ENCODE data around the gene ABHD5. TPM values are rescaled to one million over a fixed set of nuclear protein-coding genes. Genes with fewer than 3 reads are reported as not detected.

ABHD5 gene
- total and polyA plus RNA-seq, 2 of the 13 experiments (the other 11 are each of a cell fraction or from before 2014, with no cell fraction given): 4.5 to 13.3 TPM

DNA sequence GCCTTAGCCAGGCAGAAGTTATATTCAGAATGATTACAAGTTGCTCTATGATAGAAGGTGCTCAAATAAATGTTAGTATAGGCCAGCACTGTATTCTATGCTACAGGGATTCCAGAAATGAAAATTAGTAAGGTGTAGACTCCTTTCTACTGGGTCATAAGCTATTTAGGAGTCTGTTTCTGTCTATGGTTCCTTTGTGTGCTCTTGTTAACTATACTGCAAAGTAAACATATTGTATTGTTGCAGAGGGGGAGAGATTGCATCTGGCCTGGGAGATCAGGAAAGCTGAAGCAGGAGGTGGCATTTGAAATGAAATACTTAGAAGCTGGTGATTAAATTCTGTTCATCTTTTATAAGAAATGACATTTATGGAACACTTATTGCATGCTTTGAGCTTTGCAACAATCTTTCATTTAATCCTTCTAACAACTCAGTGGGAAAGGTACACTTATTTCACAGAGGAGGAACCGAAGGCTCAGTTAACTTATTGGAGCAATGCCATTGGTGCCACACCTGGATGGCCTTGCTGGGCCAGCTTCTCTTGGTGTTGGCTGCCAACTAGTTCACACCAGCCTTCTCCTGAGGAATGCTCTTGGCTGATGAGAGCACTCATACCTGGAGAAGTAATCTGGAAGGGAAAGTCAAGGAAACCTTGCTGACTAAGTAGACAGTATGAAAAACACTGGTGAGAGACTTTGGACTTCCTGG lies 39.1 kb downstream of the ABHD5 start:
- intact Hi-C loops (cut with micrococcal nuclease; ENCODE audit: unreplicated experiment): no loop called here
- Histone ChIP-seq H3K4me2 (ENCODE audit: low read depth, low read length) (no peak overlapping the region), H3K79me2 (ENCODE audit: insufficient read depth, low read length) (no peaks in the 10 kb centered on the region), H3K36me3 (replicated peaks in 1 of 2; ENCODE audit: control insufficient read depth in 1 of 2, insufficient read depth in 2 of 2, low read length in 2 of 2) (no peaks in the 10 kb centered on the region), H3K4me3 (replicated peaks in 1 of 3; ENCODE audit: insufficient read depth in 1 of 3, low read depth in 2 of 3, low read length in 3 of 3) (no peak overlapping the region), H4K20me1 (ENCODE audit: insufficient read depth, low read length) (no peaks in the 10 kb centered on the region), H3K9me3 (ENCODE audit: low read length) (no peaks in the 10 kb centered on the region), H3K4me1 (ENCODE audit: insufficient read depth, low read length) (peaks cover 20% of the 10 kb centered on the region; the same call in 1 of the 2 replicates), H3K27me3 (ENCODE audit: control insufficient read depth in 1 of 2, insufficient read depth in 2 of 2, low read length in 2 of 2) (no peaks in the 10 kb centered on the region), H3K9ac (ENCODE audit: insufficient read depth, low read depth, low read length) (no peak overlapping the region), H3K27ac (ENCODE audit: extremely low read length, insufficient read depth, low read length) (no peak overlapping the region), H2AFZ (ENCODE audit: low read length) (no peak overlapping the region)
- no peak for ATAC-seq
- in situ Hi-C loops (cut with HindIII; ENCODE audit: extremely low pct_ligation_motif_present, low pct_unique_long_range_greater_than_20kb): no loop called here
- ChIA-PET CTCF (ENCODE audit: low intra/inter-chr PET ratio, low total read pairs) (no interaction called here), POLR2A (no interaction called here)
- WGBS (ENCODE audit: low lambda C conversion rate): 93% methylated on average over 1 of the region's 1 CpG
- FAIRE-seq: no peak
- no peak for DNase-seq (ENCODE audit: low spot score)
- BruUV-seq (replicated peaks): no TSS peak
- TF ChIP-seq PCBP1 (IDR thresholded peaks at IDR 0.05; ENCODE audit: borderline replicate concordance, low read depth, low read length) (no peak), ZNF292 (CRISPR knock-in tag; IDR thresholded peaks at IDR 0.05; ENCODE audit: borderline replicate concordance, low read depth) (no peak), KDM5B (CRISPR knock-in tag; IDR thresholded peaks at IDR 0.05; ENCODE audit: borderline replicate concordance) (no peak), CC2D1A (CRISPR knock-in tag; IDR thresholded peaks at IDR 0.05) (no peak), NONO (IDR thresholded peaks at IDR 0.05) (no peak), NONO (CRISPR knock-in tag; conservative IDR thresholded peaks at IDR 0.05) (no peak), ZNF143 (CRISPR knock-in tag; IDR thresholded peaks at IDR 0.05) (no peak), ZNF749 (CRISPR knock-in tag; IDR thresholded peaks at IDR 0.05; ENCODE audit: borderline replicate concordance) (no peak)
- TF ChIP-seq, protein P1, sequence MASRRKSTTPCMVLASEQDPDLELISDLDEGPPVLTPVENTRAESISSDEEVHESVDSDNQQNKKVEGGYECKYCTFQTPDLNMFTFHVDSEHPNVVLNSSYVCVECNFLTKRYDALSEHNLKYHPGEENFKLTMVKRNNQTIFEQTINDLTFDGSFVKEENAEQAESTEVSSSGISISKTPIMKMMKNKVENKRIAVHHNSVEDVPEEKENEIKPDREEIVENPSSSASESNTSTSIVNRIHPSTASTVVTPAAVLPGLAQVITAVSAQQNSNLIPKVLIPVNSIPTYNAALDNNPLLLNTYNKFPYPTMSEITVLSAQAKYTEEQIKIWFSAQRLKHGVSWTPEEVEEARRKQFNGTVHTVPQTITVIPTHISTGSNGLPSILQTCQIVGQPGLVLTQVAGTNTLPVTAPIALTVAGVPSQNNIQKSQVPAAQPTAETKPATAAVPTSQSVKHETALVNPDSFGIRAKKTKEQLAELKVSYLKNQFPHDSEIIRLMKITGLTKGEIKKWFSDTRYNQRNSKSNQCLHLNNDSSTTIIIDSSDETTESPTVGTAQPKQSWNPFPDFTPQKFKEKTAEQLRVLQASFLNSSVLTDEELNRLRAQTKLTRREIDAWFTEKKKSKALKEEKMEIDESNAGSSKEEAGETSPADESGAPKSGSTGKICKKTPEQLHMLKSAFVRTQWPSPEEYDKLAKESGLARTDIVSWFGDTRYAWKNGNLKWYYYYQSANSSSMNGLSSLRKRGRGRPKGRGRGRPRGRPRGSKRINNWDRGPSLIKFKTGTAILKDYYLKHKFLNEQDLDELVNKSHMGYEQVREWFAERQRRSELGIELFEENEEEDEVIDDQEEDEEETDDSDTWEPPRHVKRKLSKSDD (CRISPR knock-in tag; IDR thresholded peaks at IDR 0.05; ENCODE audit: low read depth): no peak
- TF ChIP-seq, protein P2, sequence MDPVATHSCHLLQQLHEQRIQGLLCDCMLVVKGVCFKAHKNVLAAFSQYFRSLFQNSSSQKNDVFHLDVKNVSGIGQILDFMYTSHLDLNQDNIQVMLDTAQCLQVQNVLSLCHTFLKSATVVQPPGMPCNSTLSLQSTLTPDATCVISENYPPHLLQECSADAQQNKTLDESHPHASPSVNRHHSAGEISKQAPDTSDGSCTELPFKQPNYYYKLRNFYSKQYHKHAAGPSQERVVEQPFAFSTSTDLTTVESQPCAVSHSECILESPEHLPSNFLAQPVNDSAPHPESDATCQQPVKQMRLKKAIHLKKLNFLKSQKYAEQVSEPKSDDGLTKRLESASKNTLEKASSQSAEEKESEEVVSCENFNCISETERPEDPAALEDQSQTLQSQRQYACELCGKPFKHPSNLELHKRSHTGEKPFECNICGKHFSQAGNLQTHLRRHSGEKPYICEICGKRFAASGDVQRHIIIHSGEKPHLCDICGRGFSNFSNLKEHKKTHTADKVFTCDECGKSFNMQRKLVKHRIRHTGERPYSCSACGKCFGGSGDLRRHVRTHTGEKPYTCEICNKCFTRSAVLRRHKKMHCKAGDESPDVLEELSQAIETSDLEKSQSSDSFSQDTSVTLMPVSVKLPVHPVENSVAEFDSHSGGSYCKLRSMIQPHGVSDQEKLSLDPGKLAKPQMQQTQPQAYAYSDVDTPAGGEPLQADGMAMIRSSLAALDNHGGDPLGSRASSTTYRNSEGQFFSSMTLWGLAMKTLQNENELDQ (CRISPR knock-in tag; IDR thresholded peaks at IDR 0.05; ENCODE audit: borderline replicate concordance): no peak
- TF ChIP-seq, protein P3, sequence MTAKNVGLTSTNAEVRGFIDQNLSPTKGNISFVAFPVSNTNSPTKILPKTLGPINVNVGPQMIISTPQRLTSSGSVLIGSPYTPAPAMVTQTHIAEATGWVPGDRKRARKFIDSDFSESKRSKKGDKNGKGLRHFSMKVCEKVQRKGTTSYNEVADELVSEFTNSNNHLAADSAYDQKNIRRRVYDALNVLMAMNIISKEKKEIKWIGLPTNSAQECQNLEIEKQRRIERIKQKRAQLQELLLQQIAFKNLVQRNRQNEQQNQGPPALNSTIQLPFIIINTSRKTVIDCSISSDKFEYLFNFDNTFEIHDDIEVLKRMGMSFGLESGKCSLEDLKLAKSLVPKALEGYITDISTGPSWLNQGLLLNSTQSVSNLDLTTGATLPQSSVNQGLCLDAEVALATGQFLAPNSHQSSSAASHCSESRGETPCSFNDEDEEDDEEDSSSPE (CRISPR knock-in tag; IDR thresholded peaks at IDR 0.05): no peak

All from HepG2 (cell line).